HG02678 (cell line): ENCODE data around the gene LRRC70.
"Not testable (repeated sequence)": the region's sequence is repeated elsewhere in the genome, so short reads cannot be mapped to it uniquely, and the experiment has no call there.

Source experiments
- ATAC-seq: cut with Tn5 transposase; IDR thresholded peaks from one replicate; pipeline ENCODE4 v1.9.1; 2021; ENCODE audit warnings: mild to moderate bottlenecking, moderate library complexity; ENCODE audit not compliant: unreplicated experiment

LRRC70 gene

GRCh38 chr5:62578540-62578939 lies at the start of gene LRRC70:
LRRC70 (plus strand) TSS chr5:62578819; CDS start chr5:62579439, 620 bp downstream.
- peak; percentile 89 for ATAC-seq

- no peak for ATAC-seq
Measured at GRCh38 chr5:62533597-62533996, 45.0 kb upstream of the LRRC70 start.

GRCh38 chr5:62534461-62535236 lies 44.0 kb upstream of the LRRC70 start:
- no peak for ATAC-seq

GRCh38 chr5:62536232-62536631 lies 42.4 kb upstream of the LRRC70 start:
- ATAC-seq: no peak

- ATAC-seq: no peak
Measured at GRCh38 chr5:62536783-62537182, 41.8 kb upstream of the LRRC70 start.

GRCh38 chr5:62538017-62538942 lies 40.3 kb upstream of the LRRC70 start:
- ATAC-seq: no peak

- no peak for ATAC-seq
Measured at GRCh38 chr5:62542720-62543119, 35.9 kb upstream of the LRRC70 start.

GRCh38 chr5:62547945-62548630 lies 30.5 kb upstream of the LRRC70 start:
- no peak for ATAC-seq

GRCh38 chr5:62550103-62550502 lies 28.5 kb upstream of the LRRC70 start:
- no peak for ATAC-seq

GRCh38 chr5:62555930-62556329 lies 22.7 kb upstream of the LRRC70 start:
- ATAC-seq: no peak

GRCh38 chr5:62558941-62559340 lies 19.7 kb upstream of the LRRC70 start:
- no peak for ATAC-seq

- ATAC-seq: no peak
Measured at GRCh38 chr5:62560786-62561185, 17.8 kb upstream of the LRRC70 start.

- ATAC-seq: no peak
Measured at GRCh38 chr5:62561896-62562295, 16.7 kb upstream of the LRRC70 start.

- no peak for ATAC-seq
Measured at GRCh38 chr5:62562867-62563266, 15.8 kb upstream of the LRRC70 start.

GRCh38 chr5:62564101-62564500 lies 14.5 kb upstream of the LRRC70 start:
- ATAC-seq: no peak

- not testable (repeated sequence) for ATAC-seq
Measured at GRCh38 chr5:62565740-62566139, 12.9 kb upstream of the LRRC70 start.

- ATAC-seq: no peak
Measured at GRCh38 chr5:62568143-62568542, 10.5 kb upstream of the LRRC70 start.

- ATAC-seq: no peak
Measured at GRCh38 chr5:62568800-62569432, 9.7 kb upstream of the LRRC70 start.

GRCh38 chr5:62569470-62569869 lies 9.1 kb upstream of the LRRC70 start:
- no peak for ATAC-seq

GRCh38 chr5:62572918-62573514 lies 5.6 kb upstream of the LRRC70 start:
- no peak for ATAC-seq
